ENCODE measurements around the gene VDAC1.

VDAC1 gene

DNA sequence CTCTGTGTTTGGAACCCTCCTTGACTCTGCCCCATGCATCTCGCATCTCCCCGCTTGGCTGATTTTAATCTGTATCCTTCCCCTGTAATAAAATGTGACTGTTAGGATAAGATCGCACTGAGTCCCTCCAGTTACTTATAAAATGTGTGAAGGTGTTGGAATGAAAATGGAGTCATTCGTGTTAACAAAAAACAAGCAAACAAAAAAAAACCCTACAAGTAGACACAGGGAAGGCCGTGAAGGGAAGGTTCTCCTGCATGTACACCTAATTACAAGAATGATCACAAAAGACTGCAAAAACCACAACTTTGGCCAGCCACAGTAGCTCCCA is 14.2 kb upstream of the VDAC1 start:
- H3K4me2 ChIP-seq (ENCODE audit: insufficient read depth, low read length) = no peak overlapping the region
- H3K4me3 ChIP-seq (ENCODE audit: low read depth in 1 of 2, low read length in 2 of 2) = no peak overlapping the region
- TF ChIP-seq, protein P1, sequence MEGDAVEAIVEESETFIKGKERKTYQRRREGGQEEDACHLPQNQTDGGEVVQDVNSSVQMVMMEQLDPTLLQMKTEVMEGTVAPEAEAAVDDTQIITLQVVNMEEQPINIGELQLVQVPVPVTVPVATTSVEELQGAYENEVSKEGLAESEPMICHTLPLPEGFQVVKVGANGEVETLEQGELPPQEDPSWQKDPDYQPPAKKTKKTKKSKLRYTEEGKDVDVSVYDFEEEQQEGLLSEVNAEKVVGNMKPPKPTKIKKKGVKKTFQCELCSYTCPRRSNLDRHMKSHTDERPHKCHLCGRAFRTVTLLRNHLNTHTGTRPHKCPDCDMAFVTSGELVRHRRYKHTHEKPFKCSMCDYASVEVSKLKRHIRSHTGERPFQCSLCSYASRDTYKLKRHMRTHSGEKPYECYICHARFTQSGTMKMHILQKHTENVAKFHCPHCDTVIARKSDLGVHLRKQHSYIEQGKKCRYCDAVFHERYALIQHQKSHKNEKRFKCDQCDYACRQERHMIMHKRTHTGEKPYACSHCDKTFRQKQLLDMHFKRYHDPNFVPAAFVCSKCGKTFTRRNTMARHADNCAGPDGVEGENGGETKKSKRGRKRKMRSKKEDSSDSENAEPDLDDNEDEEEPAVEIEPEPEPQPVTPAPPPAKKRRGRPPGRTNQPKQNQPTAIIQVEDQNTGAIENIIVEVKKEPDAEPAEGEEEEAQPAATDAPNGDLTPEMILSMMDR (IDR thresholded peaks at IDR 0.05; ENCODE audit: borderline replicate concordance, extremely low read depth, low read length, poor library complexity, severe bottlenecking) = no peak
- TF ChIP-seq EZH2 (IDR thresholded peaks at IDR 0.05; ENCODE audit: borderline replicate concordance, low read depth, low read length, severe bottlenecking) = no peak
- H3K36me3 ChIP-seq (ENCODE audit: insufficient read depth, low read length) = no peaks in the 10 kb centered on the region
- no peaks in the 10 kb centered on the region for H3K27me3 ChIP-seq (ENCODE audit: insufficient read depth, low read length, poor library complexity)
- no peaks in the 10 kb centered on the region for H3K4me1 ChIP-seq (ENCODE audit: insufficient read depth, low read length)
- no peak overlapping the region for H2AFZ ChIP-seq (ENCODE audit: low read depth, low read length)
- no peaks in the 10 kb centered on the region for H4K20me1 ChIP-seq (ENCODE audit: insufficient read depth, low read length)
- no peaks in the 10 kb centered on the region for H3K79me2 ChIP-seq (ENCODE audit: insufficient read depth, low read length)
- no peaks in the 10 kb centered on the region for H3K9me3 ChIP-seq (ENCODE audit: insufficient read depth, low read length, severe bottlenecking)
- ATAC-seq (ENCODE audit: insufficient read depth, low read depth) (no peak), DNase-seq (no peak)
- no peak overlapping the region for H3K9ac ChIP-seq (ENCODE audit: low read depth, low read length)
- H3K27ac ChIP-seq (ENCODE audit: low read length) = no peak overlapping the region

DNA sequence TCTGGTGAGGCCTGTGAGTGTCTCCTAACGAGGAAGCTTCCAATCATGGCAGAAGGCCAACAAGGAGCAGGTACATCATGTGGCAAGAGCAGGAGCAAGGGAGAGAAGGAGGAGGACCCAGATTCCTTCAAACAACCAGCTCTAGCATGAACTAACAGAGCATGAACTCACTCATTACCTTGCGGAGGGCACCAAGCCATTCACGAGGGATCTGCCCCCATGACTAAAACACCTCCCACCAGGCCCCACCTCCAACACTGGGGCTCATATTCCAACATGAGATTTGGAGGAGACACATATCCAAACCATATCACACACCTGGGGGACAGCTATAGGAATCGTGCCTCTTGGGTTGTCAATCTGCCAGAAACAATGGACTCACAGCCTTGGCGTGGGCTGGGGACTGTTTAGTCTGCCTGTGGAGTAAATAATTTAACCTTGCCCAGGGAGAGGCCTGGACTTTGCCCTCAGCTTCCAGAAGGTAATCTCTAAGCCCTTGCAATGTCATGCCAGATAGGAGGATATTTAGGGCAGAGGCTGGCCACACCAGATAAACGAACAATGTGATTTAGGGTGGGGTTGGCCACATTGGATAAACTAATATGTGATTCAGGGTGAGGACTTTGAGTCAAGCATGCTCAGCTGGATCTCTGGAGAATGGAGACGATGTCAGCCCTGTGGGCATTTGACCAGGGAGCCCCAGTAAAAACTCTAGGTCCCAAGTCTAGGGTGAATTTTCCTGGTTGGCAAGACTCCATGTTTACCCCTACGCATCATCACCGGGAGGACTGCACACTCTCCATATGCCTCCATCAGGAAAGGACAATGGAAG is 13.6 kb upstream of the VDAC1 start:
- no peaks in the 10 kb centered on the region for H3K27me3 ChIP-seq (ENCODE audit: insufficient read depth, low read length, poor library complexity)
- H3K4me3 ChIP-seq (ENCODE audit: low read depth in 1 of 2, low read length in 2 of 2) = no peak overlapping the region
- H3K4me1 ChIP-seq (ENCODE audit: insufficient read depth, low read length) = no peaks in the 10 kb centered on the region
- DNase-seq (no peak), ATAC-seq (ENCODE audit: insufficient read depth, low read depth) (no peak)
- no peaks in the 10 kb centered on the region for H4K20me1 ChIP-seq (ENCODE audit: insufficient read depth, low read length)
- H3K9me3 ChIP-seq (ENCODE audit: insufficient read depth, low read length, severe bottlenecking) = no peaks in the 10 kb centered on the region
- no peak overlapping the region for H3K9ac ChIP-seq (ENCODE audit: low read depth, low read length)
- H3K79me2 ChIP-seq (ENCODE audit: insufficient read depth, low read length) = no peaks in the 10 kb centered on the region
- TF ChIP-seq, protein P1 (IDR thresholded peaks at IDR 0.05; ENCODE audit: borderline replicate concordance, extremely low read depth, low read length, poor library complexity, severe bottlenecking) = no peak
- no peaks in the 10 kb centered on the region for H3K36me3 ChIP-seq (ENCODE audit: insufficient read depth, low read length)
- no peak overlapping the region for H3K4me2 ChIP-seq (ENCODE audit: insufficient read depth, low read length)
- no peak overlapping the region for H3K27ac ChIP-seq (ENCODE audit: low read length)
- no peak overlapping the region for H2AFZ ChIP-seq (ENCODE audit: low read depth, low read length)

DNA sequence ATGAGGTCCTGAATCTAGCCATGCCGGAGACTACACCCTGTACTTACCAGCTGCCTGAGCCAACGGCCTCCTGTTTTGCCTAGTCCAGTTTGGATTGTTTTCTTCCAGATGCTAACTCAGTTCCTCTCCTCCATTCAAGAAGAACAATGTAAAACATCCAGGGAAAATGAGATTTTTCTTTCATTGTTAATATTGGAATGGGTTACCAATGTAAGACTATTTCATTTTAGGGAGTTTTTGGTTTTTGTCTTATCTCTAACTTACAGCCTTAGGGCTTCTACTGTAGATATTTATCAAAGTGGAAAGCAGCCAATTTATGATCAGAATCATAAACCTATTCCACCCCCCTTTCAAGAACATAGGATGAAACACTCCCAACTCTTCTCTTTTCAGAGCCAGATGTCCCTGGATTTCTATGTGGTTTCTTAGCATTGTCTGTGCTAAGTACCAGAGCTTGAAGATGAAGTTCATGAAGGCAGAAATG is 3.5 kb upstream of the VDAC1 start:
- Histone ChIP-seq H3K27ac (ENCODE audit: low read length) (no peak overlapping the region), H4K20me1 (ENCODE audit: insufficient read depth, low read length) (no peaks in the 10 kb centered on the region), H3K27me3 (ENCODE audit: insufficient read depth, low read length, poor library complexity) (no peaks in the 10 kb centered on the region), H3K4me2 (ENCODE audit: insufficient read depth, low read length) (no peak overlapping the region), H3K4me1 (ENCODE audit: insufficient read depth, low read length) (peaks cover 12% of the 10 kb centered on the region), H3K36me3 (ENCODE audit: insufficient read depth, low read length) (no peaks in the 10 kb centered on the region; the same call in 1 of the 2 replicates), H3K9me3 (ENCODE audit: insufficient read depth, low read length, severe bottlenecking) (no peaks in the 10 kb centered on the region), H3K79me2 (ENCODE audit: insufficient read depth, low read length) (peaks cover 28% of the 10 kb centered on the region), H2AFZ (ENCODE audit: low read depth, low read length) (no peak overlapping the region), H3K9ac (ENCODE audit: low read depth, low read length) (no peak overlapping the region), H3K4me3 (ENCODE audit: low read depth in 1 of 2, low read length in 2 of 2) (no peak overlapping the region)
- no peak for TF ChIP-seq EZH2 (IDR thresholded peaks at IDR 0.05; ENCODE audit: borderline replicate concordance, low read depth, low read length, severe bottlenecking)
- TF ChIP-seq, protein P1 (IDR thresholded peaks at IDR 0.05; ENCODE audit: borderline replicate concordance, extremely low read depth, low read length, poor library complexity, severe bottlenecking) = no peak
- no peak for DNase-seq
- no peak for ATAC-seq (ENCODE audit: insufficient read depth, low read depth)
